Measurements from ENCODE around the gene BYSL.
"Not testable (repeated sequence)": the region's sequence is repeated elsewhere in the genome, so short reads cannot be mapped to it uniquely, and the experiment has no call there.

The BYSL gene

GRCh38 chr6:41942882-41943281 lies 21.6 kb downstream of the BYSL start:
- DNase-seq = not testable (repeated sequence)

GRCh38 chr6:41943456-41943855 lies 22.2 kb downstream of the BYSL start:
- no peak for DNase-seq

- no peak for DNase-seq
Measured at GRCh38 chr6:41947581-41948220, 26.4 kb downstream of the BYSL start.

GRCh38 chr6:41954668-41955067 lies 33.4 kb downstream of the BYSL start:
- DNase-seq = no peak

- no peak for DNase-seq
Measured at GRCh38 chr6:41955412-41955811, 34.1 kb downstream of the BYSL start.

- DNase-seq = no peak
Measured at GRCh38 chr6:41957117-41957516, 35.8 kb downstream of the BYSL start.

GRCh38 chr6:41958022-41958856 lies 36.9 kb downstream of the BYSL start:
- DNase-seq = no peak

GRCh38 chr6:41960028-41960427 lies 38.7 kb downstream of the BYSL start:
- no peak for DNase-seq

GRCh38 chr6:41963371-41963770 lies 42.1 kb downstream of the BYSL start:
- no peak for DNase-seq

- no peak for DNase-seq
Measured at GRCh38 chr6:41964201-41964887, 43.0 kb downstream of the BYSL start.

- DNase-seq = no peak
Measured at GRCh38 chr6:41965429-41966213, 44.3 kb downstream of the BYSL start.

GRCh38 chr6:41966214-41966920 lies 45.1 kb downstream of the BYSL start:
- no peak for DNase-seq

GRCh38 chr6:41966961-41967311 lies 45.6 kb downstream of the BYSL start:
- no peak for DNase-seq

- DNase-seq = no peak
Measured at GRCh38 chr6:41967312-41968287, 46.3 kb downstream of the BYSL start.

GRCh38 chr6:41970436-41970846 lies 49.1 kb downstream of the BYSL start:
- peak; percentile 68 to 69 for DNase-seq

GRCh38 chr6:41972826-41973225 lies 51.5 kb downstream of the BYSL start:
- no peak for DNase-seq

- DNase-seq = no peak
Measured at GRCh38 chr6:41974281-41974825, 53.1 kb downstream of the BYSL start.

- DNase-seq = no peak
Measured at GRCh38 chr6:41975276-41975675, 54.0 kb downstream of the BYSL start.

- peak; percentile 43 to 44 for DNase-seq
Measured at GRCh38 chr6:41976794-41977484, 55.6 kb downstream of the BYSL start.
